HG02763 (cell line): ENCODE measurements around the gene ZNF497.
"Not testable (repeated sequence)": the region's sequence is repeated elsewhere in the genome, so short reads cannot be mapped to it uniquely, and the experiment has no call there.

Experiments
- ATAC-seq: cut with Tn5 transposase; IDR thresholded peaks from one replicate; pipeline ENCODE4 v1.9.1; 2021; ENCODE audit warnings: mild to moderate bottlenecking, moderate library complexity; ENCODE audit not compliant: unreplicated experiment

Gene ZNF497

GRCh38 chr19:58317476-58318072 lies 45.0 kb downstream of the ZNF497 start:
- no peak for ATAC-seq

DNA sequence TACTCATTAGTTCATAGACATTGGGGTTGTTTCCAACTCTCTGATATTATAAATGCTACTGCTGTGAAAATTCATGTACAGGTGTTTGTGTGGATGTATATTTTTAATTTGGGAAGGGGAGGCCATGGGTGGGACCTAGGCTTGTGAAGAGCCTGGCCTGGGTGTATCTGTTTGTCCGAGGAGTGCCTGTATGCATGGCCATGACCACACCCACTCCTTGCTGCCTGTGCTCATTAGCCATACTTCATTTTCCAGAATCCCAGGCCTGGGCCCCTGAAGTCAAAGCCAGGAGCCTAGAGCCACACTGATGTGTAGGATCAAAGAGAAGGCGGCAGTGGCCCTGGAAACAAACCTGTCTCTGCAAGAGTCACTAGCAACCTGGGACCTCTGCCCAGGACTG lies 47.0 kb downstream of the ZNF497 start:
- ATAC-seq = no peak

DNA sequence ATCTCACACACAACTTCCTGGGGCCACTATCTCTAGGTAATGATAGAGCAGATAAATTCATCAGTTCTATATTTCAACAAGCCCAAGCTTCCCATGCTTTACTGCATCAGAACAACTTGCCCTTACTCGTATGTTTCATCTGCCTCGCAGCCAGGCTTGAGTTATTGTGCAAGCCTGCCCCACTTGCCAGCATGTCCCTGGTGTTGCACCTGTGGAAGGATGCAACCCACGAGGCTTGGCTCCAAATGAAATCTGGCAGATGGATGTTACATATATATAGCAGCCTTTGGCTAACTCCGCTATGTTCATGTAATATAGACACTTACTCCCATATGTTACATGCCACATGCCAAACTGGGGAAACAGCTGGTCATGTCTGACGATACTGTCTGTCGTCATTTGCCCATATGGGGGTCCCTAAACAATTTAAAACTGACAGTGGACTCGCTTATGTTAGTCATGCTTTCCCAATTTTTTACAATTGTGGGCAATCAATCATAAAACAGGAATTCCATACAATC lies 51.1 kb downstream of the ZNF497 start:
- no peak for ATAC-seq

DNA sequence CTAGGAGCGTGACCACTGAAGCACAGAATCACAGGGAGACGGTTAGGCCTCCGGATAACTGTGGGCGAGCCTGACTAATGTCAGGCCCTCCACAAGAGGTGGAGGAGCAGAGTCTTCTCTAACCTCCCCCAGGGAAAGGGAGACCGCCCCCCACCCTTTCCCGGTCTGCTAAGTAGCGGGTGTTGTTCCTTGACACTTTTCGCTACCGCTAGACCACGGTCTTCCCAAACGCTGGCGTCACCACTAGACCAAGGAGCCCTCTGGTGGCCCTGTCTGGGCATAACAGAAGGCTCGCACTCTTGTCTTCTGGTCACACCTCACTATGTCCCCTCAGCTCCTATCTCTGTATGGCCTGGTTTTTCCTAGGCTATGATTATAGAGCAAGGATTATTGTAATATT lies 51.9 kb downstream of the ZNF497 start:
- ATAC-seq = not testable (repeated sequence)

DNA sequence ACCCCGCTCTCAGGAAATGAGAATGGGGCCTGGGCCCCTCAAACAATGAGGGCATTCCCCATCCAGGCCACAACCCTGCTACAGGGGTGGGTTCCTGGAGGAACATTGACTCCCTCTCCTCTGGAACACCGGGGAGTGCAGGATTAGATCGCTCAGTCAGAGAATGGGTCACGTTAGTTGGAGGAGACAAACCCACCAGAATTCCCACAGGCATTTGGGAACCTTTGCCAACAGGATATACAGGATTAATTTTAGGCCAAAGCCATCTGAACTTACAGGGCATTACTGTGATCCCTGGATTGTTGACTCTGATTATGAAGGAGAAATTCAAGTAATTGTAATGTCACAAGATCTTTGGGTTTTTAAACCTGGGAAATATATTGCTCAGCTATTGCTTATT lies 54.8 kb downstream of the ZNF497 start:
- no peak for ATAC-seq

DNA sequence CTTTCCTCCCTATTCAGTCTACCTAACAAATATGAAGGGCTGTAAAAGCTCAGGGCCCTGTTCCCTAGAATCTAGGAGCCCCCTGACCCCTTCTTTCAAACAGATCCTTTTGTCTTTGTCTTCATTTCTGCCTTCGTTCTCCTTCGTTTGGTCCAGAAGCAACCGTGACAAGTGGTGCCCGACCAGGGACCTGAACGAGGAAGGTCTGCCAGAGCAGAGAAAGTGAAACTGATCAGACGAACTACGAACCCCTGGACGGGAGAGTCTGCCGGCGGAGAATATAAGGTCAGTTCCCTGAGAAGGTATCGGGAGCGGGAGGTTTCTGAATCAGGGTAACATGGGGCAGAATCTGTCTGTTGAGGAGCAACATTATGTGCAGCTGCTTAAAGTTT lies 56.6 kb downstream of the ZNF497 start:
- no peak for ATAC-seq

DNA sequence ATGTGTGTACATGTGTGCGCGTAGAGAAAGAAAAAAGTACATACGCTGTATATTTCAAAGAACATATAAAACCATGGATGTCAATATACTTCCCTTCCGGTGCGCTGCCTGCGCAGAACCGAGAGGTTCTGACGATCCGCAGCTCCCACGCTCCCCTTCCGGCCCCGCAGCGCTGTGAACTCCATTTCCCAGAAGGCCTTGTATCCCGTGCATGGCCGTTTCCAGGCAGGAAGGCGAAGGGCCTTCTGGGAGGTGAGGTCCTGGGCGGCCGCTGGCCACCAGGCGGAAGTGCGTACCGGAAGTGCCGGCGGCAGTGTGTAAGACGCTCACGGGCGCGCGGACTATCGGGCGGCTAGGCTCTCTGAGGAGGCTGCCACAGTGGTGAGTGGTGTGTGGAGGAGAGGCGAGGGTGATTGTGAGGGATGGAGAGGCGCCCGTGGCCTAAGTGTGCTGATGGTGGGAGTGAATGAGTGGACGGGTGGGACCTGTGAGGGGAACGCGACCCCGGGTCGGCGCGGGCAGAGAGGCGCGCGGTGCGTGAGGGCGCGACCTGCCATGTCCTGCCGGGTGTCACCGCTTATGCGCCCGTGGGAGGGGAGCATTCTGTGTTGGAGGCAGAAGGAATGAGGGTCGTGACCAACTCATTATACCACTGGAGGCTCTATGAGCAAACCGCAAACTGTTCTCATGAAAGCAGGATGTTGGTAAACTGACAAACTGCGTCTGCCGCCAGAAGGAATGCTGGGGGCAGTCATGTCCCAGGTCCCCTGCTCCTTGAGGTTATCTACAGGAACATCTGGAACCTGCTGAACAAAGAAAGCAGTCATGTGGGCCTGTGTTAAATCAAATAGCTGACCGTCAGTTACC lies 57.3 kb downstream of the ZNF497 start, which contains the start of gene ERVK3-1:
Gene ERVK3-1, plus strand, starts transcription at position 313 of the 867 bp plus-strand sequence. CDS start 6,792 bp downstream, outside the sequence.
- peak; percentile 97 for ATAC-seq

DNA sequence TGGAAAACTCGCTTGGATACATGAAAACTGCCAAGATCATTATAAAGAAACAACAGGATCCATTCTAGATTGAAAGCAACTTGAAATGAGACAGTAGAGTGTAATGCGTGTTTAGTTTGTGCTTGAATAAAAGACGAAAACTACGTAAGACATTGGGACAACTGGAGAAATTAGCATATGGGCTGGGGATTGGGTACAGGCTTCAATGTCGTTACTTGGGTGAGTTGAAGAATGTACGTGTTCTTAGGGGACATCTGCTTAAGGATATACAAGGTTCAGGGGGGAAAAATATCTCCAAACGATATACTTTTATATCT lies 57.8 kb downstream of the ZNF497 start:
- ATAC-seq = no peak
